ENCODE data around the gene WTIP. TPM values are rescaled to one million over a fixed set of nuclear protein-coding genes. Genes with fewer than 3 reads are reported as not detected.
"Not testable (repeated sequence)": the region's sequence is repeated elsewhere in the genome, so short reads cannot be mapped to it uniquely, and the experiment has no call there.

The WTIP gene
- total RNA-seq, 3 donors from 2014 or later (not counting 1 experiment from before 2014, with no cell fraction given) = 0.12 to 0.83 (median 0.45) TPM

DNA sequence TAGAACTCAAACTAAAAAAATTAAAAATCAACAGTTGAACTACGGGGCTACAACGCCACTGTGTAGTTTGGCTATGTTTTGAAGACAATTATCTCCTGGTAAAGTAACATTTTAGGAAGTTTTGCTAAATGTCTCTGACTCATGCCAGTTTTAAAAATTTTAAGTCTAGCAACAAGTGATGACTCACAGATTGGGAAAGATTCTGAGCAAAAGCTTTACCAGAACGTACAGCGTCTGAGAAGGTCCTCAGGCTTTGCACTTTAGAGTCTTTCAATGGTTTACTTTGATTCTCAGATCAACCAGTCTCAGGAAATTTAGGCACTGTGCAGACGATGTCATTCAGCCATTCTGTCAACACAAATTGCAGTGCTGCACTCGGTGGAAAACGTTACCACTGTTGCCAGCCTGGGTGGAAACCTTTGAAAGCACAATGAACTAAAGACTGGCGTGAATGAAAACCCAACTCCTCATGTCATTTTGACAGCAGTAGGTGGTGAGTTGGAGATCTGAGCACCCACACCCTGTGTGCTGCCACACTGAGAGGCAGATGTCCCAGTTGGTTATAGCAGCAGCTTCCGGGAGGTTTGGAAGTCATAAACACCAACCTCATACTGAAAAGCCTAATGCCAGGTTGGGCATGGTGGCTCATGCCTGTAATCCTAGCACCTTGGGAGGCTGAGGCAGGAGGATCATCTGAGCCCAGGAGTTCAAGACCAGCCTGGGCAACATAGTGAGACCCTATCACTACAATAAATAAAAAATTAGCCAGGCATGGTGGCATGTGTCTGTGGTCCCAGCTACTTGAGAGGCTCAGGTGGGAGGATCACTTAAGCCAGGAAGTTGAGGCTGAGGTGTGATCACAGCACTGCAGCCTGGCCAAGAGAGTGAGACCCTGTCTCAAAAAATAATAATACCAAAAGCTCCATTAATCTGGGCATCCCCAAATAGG is 6.3 kb upstream of the WTIP start:
- Mint-ChIP-seq H3K4me1 (peaks cover 0 to 8% of the 10 kb centered on the region in 2 donors), H3K27ac (no peak overlapping the region), H3K36me3 (no peaks in the 10 kb centered on the region), H3K9me3 (no peaks in the 10 kb centered on the region), H3K4me3 (no peak overlapping the region), H3K27me3 (ENCODE audit: low read depth in 2 of 2) (peaks cover 7 to 9% of the 10 kb centered on the region in 2 donors)
- TF ChIP-seq, protein P1, sequence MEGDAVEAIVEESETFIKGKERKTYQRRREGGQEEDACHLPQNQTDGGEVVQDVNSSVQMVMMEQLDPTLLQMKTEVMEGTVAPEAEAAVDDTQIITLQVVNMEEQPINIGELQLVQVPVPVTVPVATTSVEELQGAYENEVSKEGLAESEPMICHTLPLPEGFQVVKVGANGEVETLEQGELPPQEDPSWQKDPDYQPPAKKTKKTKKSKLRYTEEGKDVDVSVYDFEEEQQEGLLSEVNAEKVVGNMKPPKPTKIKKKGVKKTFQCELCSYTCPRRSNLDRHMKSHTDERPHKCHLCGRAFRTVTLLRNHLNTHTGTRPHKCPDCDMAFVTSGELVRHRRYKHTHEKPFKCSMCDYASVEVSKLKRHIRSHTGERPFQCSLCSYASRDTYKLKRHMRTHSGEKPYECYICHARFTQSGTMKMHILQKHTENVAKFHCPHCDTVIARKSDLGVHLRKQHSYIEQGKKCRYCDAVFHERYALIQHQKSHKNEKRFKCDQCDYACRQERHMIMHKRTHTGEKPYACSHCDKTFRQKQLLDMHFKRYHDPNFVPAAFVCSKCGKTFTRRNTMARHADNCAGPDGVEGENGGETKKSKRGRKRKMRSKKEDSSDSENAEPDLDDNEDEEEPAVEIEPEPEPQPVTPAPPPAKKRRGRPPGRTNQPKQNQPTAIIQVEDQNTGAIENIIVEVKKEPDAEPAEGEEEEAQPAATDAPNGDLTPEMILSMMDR (IDR thresholded peaks at IDR 0.05) = no peak
- H3K27ac ChIP-seq (ENCODE audit: low read length) = no peak overlapping the region
- peaks cover 20% of the 10 kb centered on the region for H3K36me3 ChIP-seq (ENCODE audit: control insufficient read depth, insufficient read depth, low read length)
- H3K9me3 ChIP-seq (ENCODE audit: control insufficient read depth, insufficient read depth, low read length) = no peaks in the 10 kb centered on the region
- intact Hi-C loops (cut with micrococcal nuclease) = no loop called here
- H3K27me3 ChIP-seq (ENCODE audit: control insufficient read depth, insufficient read depth, low read length) = no peaks in the 10 kb centered on the region
- ATAC-seq (no peak), DNase-seq (no peak)
- H3K4me3 ChIP-seq (ENCODE audit: low read length) = no peak overlapping the region
- H3K4me1 ChIP-seq (ENCODE audit: control insufficient read depth, insufficient read depth, low read length) = no peaks in the 10 kb centered on the region
- WGBS (ENCODE audit: insufficient coverage) = 70% methylated on average over 9 of the region's 9 CpGs

DNA sequence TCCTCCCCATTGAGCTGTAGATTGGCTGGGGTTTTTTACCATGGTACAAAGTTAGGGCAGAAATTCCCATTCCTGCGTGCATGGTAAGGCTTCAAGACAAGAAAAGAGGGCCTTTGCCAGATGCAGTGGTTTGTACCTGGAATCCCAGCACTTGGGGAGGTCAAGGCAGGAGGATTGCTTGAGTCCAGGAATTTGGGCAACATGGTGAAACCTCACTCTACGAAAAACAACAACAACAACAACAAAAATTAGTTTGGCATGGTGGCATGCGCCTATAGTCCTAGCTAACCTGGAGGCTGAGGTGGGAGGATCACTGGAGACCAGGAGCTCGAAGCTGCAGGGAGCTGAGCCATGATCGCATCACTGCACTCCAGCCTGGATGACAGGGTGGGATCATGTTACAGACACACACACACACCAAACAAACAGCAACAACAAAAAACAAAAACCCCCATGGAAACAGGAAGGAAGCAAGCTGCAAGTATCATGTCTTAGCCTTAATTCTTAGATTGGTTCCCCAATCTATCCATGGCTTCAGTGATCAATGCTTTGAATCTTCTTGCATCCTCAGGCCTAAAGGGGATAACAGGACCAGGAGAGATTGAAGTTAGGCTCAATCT is 5.5 kb upstream of the WTIP start:
- no peak for ATAC-seq

DNA sequence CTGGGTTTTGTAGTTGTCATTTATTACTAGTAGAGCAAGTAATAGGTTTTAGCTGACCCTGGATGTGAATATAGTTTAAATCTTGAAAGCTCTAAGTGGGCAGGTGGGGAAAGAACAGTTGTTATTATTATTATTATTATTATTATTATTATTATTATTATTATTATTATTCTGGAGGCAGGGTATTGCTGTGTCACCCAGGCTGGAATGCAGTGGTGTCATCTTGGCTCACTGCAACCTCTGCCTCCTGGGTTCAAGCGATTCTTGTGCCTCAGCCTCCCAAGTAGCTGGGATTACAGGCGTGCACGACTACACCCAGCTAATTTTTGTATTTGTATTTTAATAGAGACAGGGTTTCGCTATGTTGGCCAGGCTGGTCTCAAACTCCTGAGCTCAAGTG is 3.1 kb upstream of the WTIP start:
- H3K36me3 Mint-ChIP-seq; H3K27ac Mint-ChIP-seq; H3K36me3 ChIP-seq (ENCODE audit: control insufficient read depth, insufficient read depth, low read length); H3K9me3 ChIP-seq (ENCODE audit: control insufficient read depth, insufficient read depth, low read length); intact Hi-C loops (cut with micrococcal nuclease); H3K4me3 ChIP-seq (ENCODE audit: low read length); H3K27ac ChIP-seq (ENCODE audit: low read length); ATAC-seq; H3K9me3 Mint-ChIP-seq; DNase-seq; H3K4me3 Mint-ChIP-seq; H3K4me1 ChIP-seq (ENCODE audit: control insufficient read depth, insufficient read depth, low read length): not testable (repeated sequence)
- H3K27me3 Mint-ChIP-seq (ENCODE audit: low read depth in 2 of 2) = peaks cover 17 to 22% of the 10 kb centered on the region in 2 donors
- H3K4me1 Mint-ChIP-seq = peaks cover 7 to 15% of the 10 kb centered on the region in 2 donors
- 98% methylated on average over 4 of the region's 4 CpGs for WGBS (ENCODE audit: insufficient coverage)
- peaks cover 12% of the 10 kb centered on the region for H3K27me3 ChIP-seq (ENCODE audit: control insufficient read depth, insufficient read depth, low read length)

More for the DNA sequence above, 5.5 kb upstream of the WTIP start:
- no peak overlapping the region for H3K27ac ChIP-seq (ENCODE audit: low read length)
- Mint-ChIP-seq H3K36me3 (no peaks in the 10 kb centered on the region), H3K27ac (no peak overlapping the region), H3K9me3 (no peaks in the 10 kb centered on the region), H3K27me3 (ENCODE audit: low read depth in 2 of 2) (peaks cover 8 to 14% of the 10 kb centered on the region in 2 donors), H3K4me1 (peaks cover 0 to 8% of the 10 kb centered on the region in 2 donors), H3K4me3 (no peak overlapping the region)
- peaks cover 15% of the 10 kb centered on the region for H3K36me3 ChIP-seq (ENCODE audit: control insufficient read depth, insufficient read depth, low read length)
- no peaks in the 10 kb centered on the region for H3K9me3 ChIP-seq (ENCODE audit: control insufficient read depth, insufficient read depth, low read length)
- H3K4me3 ChIP-seq (ENCODE audit: low read length) = no peak overlapping the region
- DNase-seq = no peak
- TF ChIP-seq, protein P1 (IDR thresholded peaks at IDR 0.05) = no peak
- H3K4me1 ChIP-seq (ENCODE audit: control insufficient read depth, insufficient read depth, low read length) = no peaks in the 10 kb centered on the region
- 98% methylated on average over 5 of the region's 5 CpGs for WGBS (ENCODE audit: insufficient coverage)
- intact Hi-C loops (cut with micrococcal nuclease) = no loop called here
- peaks cover 5% of the 10 kb centered on the region for H3K27me3 ChIP-seq (ENCODE audit: control insufficient read depth, insufficient read depth, low read length)

DNA sequence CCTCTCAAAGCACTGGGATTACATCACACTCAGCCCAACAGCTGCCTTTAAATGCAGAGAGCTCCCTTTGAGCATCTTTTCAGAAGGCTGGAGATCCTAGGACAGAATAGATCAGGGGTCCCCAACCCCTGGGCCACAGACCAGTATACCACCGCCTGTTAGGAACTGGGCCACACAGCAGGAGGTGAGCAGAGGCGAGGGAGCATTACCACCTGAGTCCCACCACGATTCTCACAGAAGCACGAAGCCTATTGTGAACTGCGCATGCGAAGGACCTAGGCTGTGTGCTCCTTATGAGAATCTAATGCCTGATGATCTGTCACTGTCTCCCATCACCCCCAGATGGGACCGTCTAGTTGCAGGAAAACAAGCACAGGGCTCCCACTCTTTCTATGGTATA is 2.2 kb upstream of the WTIP start:
- TF ChIP-seq, protein P1 (IDR thresholded peaks at IDR 0.05) = no peak
- no peak overlapping the region for H3K27ac ChIP-seq (ENCODE audit: low read length)
- H3K36me3 Mint-ChIP-seq = peaks cover 7% of the 10 kb centered on the region
- H3K9me3 ChIP-seq (ENCODE audit: control insufficient read depth, insufficient read depth, low read length) = no peaks in the 10 kb centered on the region
- H3K27me3 Mint-ChIP-seq (ENCODE audit: low read depth in 2 of 2) = peaks cover 26 to 29% of the 10 kb centered on the region in 2 donors
- H3K4me3 Mint-ChIP-seq = no peak overlapping the region
- DNase-seq = no peak
- H3K27me3 ChIP-seq (ENCODE audit: control insufficient read depth, insufficient read depth, low read length) = peaks cover 12% of the 10 kb centered on the region
- no peaks in the 10 kb centered on the region for H3K36me3 ChIP-seq (ENCODE audit: control insufficient read depth, insufficient read depth, low read length)
- no peak overlapping the region for H3K27ac Mint-ChIP-seq
- ATAC-seq = no peak
- H3K4me1 Mint-ChIP-seq = peaks cover 7 to 15% of the 10 kb centered on the region in 2 donors
- intact Hi-C loops (cut with micrococcal nuclease) = no loop called here
- H3K9me3 Mint-ChIP-seq = no peaks in the 10 kb centered on the region
- WGBS (ENCODE audit: insufficient coverage) = 82% methylated on average over 6 of the region's 7 CpGs
- no peak overlapping the region for H3K4me3 ChIP-seq (ENCODE audit: low read length)
- H3K4me1 ChIP-seq (ENCODE audit: control insufficient read depth, insufficient read depth, low read length) = no peaks in the 10 kb centered on the region

Measured in natural killer cell (primary cell).